Panc1 (cell line): ENCODE data around the gene CLEC12A. TPM values are rescaled to one million over a fixed set of nuclear protein-coding genes. Genes with fewer than 3 reads are reported as not detected.
"Not testable (repeated sequence)": the region's sequence is repeated elsewhere in the genome, so short reads cannot be mapped to it uniquely, and the experiment has no call there.

ENCODE experiments used
- ATAC-seq: fragments of 200-7000 bp; cut with Tn5 transposase; 2 replicates; pipeline ENCODE4 v1.9.1; 2020; ENCODE audit warnings: mild to moderate bottlenecking, moderate library complexity
- BruUV-seq: library from RNA; stranded (reverse); fragments of 400-500 nt; replicated peaks from 2 replicates; lab custom pipeline; 2021; lab: Mats Ljungman, UMichigan
- CTCF ChIA-PET: fragments of 300-600 bp; sonication (Branson Sonifier 250); formaldehyde crosslinking; loops from one replicate; lab custom pipeline; 2022; ENCODE audit warnings: antibody characterized with exemption; lab: Charles Lee
- POLR2A ChIA-PET: fragments of 300-600 bp; sonication (Branson Sonifier 250); formaldehyde crosslinking; loops from one replicate; lab custom pipeline; 2022; ENCODE audit warnings: antibody characterized with exemption; lab: Charles Lee
- DNase-seq: peaks from one replicate; pipeline ENCODE4 v3.0.0-alpha.2; 2010; ENCODE audit warnings: low read depth, low spot score
- H3K27ac ChIP-seq: 2 replicates; pipeline ENCODE4 v1.5.1; 2011; ENCODE audit warnings: mild to moderate bottlenecking, low read length, inconsistent platforms
- H3K27me3 ChIP-seq: fragments of 200-500 bp; sonication (Bioruptor generic); 2 replicates; pipeline ENCODE4 v1.6.0; 2014; ENCODE audit warnings: low read length, inconsistent platforms; ENCODE audit not compliant: control insufficient read depth, insufficient read depth
- H3K36me3 ChIP-seq: fragments of 200-500 bp; sonication (Bioruptor generic); 2 replicates; pipeline ENCODE4 v1.5.1; 2014; ENCODE audit warnings: inconsistent platforms, mild to moderate bottlenecking, low read length, moderate library complexity; ENCODE audit not compliant: control insufficient read depth, insufficient read depth
- H3K4me1 ChIP-seq: 2 replicates; pipeline ENCODE4 v1.5.1; 2011; ENCODE audit warnings: inconsistent platforms, mild to moderate bottlenecking, low read length, moderate library complexity; ENCODE audit not compliant: control insufficient read depth, insufficient read depth
- H3K4me3 ChIP-seq, 2 experiments: 2 replicates each; pipeline ENCODE4 v1.5.1; 2011 to 2012; ENCODE audit warnings: low read depth in 2 of 2, low read length in 2 of 2, mild to moderate bottlenecking in 2 of 2, inconsistent platforms in 1 of 2, moderate library complexity in 1 of 2
- H3K9me3 ChIP-seq: fragments of 200-500 bp; sonication (Bioruptor generic); 2 replicates; pipeline ENCODE4 v1.5.1; 2014; ENCODE audit warnings: low read depth, mild to moderate bottlenecking, inconsistent platforms, low read length, moderate library complexity; ENCODE audit not compliant: control insufficient read depth, insufficient read depth
- CTCF ChIP-seq: fragments of 450-650 bp; IDR thresholded peaks from 2 replicates; pipeline ENCODE4 v1.5.1; 2017; ENCODE audit warnings: mild to moderate bottlenecking
- POLR2AphosphoS5 ChIP-seq: IDR thresholded peaks from 2 replicates; pipeline ENCODE4 v1.6.1; 2012; ENCODE audit warnings: mild to moderate bottlenecking, low read depth, low read length, moderate library complexity
- REST ChIP-seq, 2 experiments: IDR thresholded peaks; 2 replicates each; pipeline ENCODE4 v1.6.1; 2011 to 2012; ENCODE audit warnings: low read depth in 2 of 2, control low read depth in 1 of 2, low read length in 1 of 2, mild to moderate bottlenecking in 1 of 2, moderate library complexity in 1 of 2; ENCODE audit not compliant: insufficient read depth in 1 of 2
- SIN3A ChIP-seq: IDR thresholded peaks from 2 replicates; pipeline ENCODE4 v1.6.1; 2012; ENCODE audit warnings: low read depth, mild to moderate bottlenecking, low read length, moderate library complexity, borderline replicate concordance; ENCODE audit not compliant: insufficient read depth
- TCF7L2 ChIP-seq: IDR thresholded peaks from 2 replicates; pipeline ENCODE4 v1.6.1; 2011; ENCODE audit warnings: mild to moderate bottlenecking, low read depth, low read length, inconsistent platforms
- in situ Hi-C: cut with HindIII; loops from 2 replicates; pipeline ENCODE4 v1.10.0; 2016; ENCODE audit warnings: low sequenced_read_pairs, low pct_unique_long_range_greater_than_20kb
- intact Hi-C: fragments of 100-400 bp; cut with micrococcal nuclease; formaldehyde crosslinking; loops from one replicate; pipeline ENCODE4 v1.10.0; 2022; ENCODE audit not compliant: unreplicated experiment
- total RNA-seq: library from RNA; stranded (reverse); gene quantifications from one replicate; pipeline ENCODE4 v1.2.1, GENCODE V29; 2021; ENCODE audit not compliant: unreplicated experiment

CLEC12A gene
- total RNA-seq, 1 experiment from 2014 or later = not detected

GRCh38 chr12:10025236-10025635 is 54.0 kb downstream of the CLEC12A start:
- POLR2A ChIA-PET = no interaction called here
- no peaks in the 10 kb centered on the region for H3K27me3 ChIP-seq
- H3K4me3 ChIP-seq = no peak overlapping the region
- in situ Hi-C loops (no loop called here), intact Hi-C loops (no loop called here)
- TF ChIP-seq TCF7L2 = no peak
- TF ChIP-seq SIN3A = no peak
- TF ChIP-seq REST (IDR thresholded peaks at IDR 0.05; ENCODE audit: insufficient read depth in 1 of 2, low read depth in 2 of 2, low read length in 1 of 2) = no peak
- TF ChIP-seq CTCF = no peak
- no peaks in the 10 kb centered on the region for H3K9me3 ChIP-seq
- CTCF ChIA-PET = no interaction called here
- H3K36me3 ChIP-seq = no peaks in the 10 kb centered on the region
- ATAC-seq = no peak
- BruUV-seq = no TSS peak
- DNase-seq = no peak
- H3K4me1 ChIP-seq = no peaks in the 10 kb centered on the region
- no peak overlapping the region for H3K27ac ChIP-seq

- intact Hi-C loops, H3K27me3 ChIP-seq, H3K4me1 ChIP-seq, H3K27ac ChIP-seq, DNase-seq, H3K36me3 ChIP-seq, H3K4me3 ChIP-seq, in situ Hi-C loops, BruUV-seq, CTCF ChIA-PET, POLR2A ChIA-PET, ATAC-seq, H3K9me3 ChIP-seq: not testable (repeated sequence)
Measured at GRCh38 chr12:10026666-10027065, 55.5 kb downstream of the CLEC12A start.

GRCh38 chr12:10027311-10027710 is 56.1 kb downstream of the CLEC12A start:
- no TSS peak for BruUV-seq
- ATAC-seq (no peak), DNase-seq (no peak)
- H3K9me3 ChIP-seq = no peaks in the 10 kb centered on the region
- POLR2A ChIA-PET = no interaction called here
- CTCF ChIA-PET = no interaction called here
- TF ChIP-seq SIN3A (no peak), REST (IDR thresholded peaks at IDR 0.05; ENCODE audit: insufficient read depth in 1 of 2, low read depth in 2 of 2, low read length in 1 of 2) (no peak), TCF7L2 (no peak), CTCF (no peak), POLR2AphosphoS5 (no peak)
- in situ Hi-C loops (no loop called here), intact Hi-C loops (no loop called here)
- no peak overlapping the region for H3K4me3 ChIP-seq
- H3K27ac ChIP-seq = no peak overlapping the region
- no peaks in the 10 kb centered on the region for H3K27me3 ChIP-seq
- no peaks in the 10 kb centered on the region for H3K4me1 ChIP-seq
- H3K36me3 ChIP-seq = no peaks in the 10 kb centered on the region
